Smooth muscle cell (in vitro differentiated cells): ENCODE results near the gene ZNF132. TPM values are rescaled to one million over a fixed set of nuclear protein-coding genes. Genes with fewer than 3 reads are reported as not detected.

Experiments used
- DNase-seq: peaks from one replicate; lab custom pipeline; 2025; ENCODE audit not compliant: unreplicated experiment; lab: John Stamatoyannopoulos, UW
- H2AFZ ChIP-seq: fragments of 200-600 bp; sonication (generic); 2 replicates; pipeline ENCODE4 v1.6.0; 2016; ENCODE audit warnings: antibody characterized with exemption, low read depth, mild to moderate bottlenecking
- H3F3A ChIP-seq: fragments of 200-600 bp; sonication (generic); 2 replicates; pipeline ENCODE4 v1.6.0; 2017; ENCODE audit warnings: antibody characterized with exemption, low read depth
- H3K27ac ChIP-seq: fragments of 200-600 bp; sonication (generic); 2 replicates; pipeline ENCODE4 v1.5.1; 2016; ENCODE audit warnings: low read depth, mild to moderate bottlenecking
- H3K27me3 ChIP-seq: fragments of 200-600 bp; sonication (generic); 2 replicates; pipeline ENCODE4 v1.6.1; 2016; ENCODE audit warnings: low read depth, mild to moderate bottlenecking
- H3K36me3 ChIP-seq: fragments of 200-600 bp; sonication (generic); 2 replicates; pipeline ENCODE4 v1.5.1; 2016; ENCODE audit warnings: low read depth
- H3K4me1 ChIP-seq: fragments of 200-600 bp; sonication (generic); 2 replicates; pipeline ENCODE4 v1.5.1; 2016; ENCODE audit warnings: low read depth
- H3K4me2 ChIP-seq: fragments of 200-600 bp; sonication (generic); 2 replicates; pipeline ENCODE4 v1.6.0; 2016; ENCODE audit warnings: mild to moderate bottlenecking
- H3K4me3 ChIP-seq: fragments of 200-600 bp; sonication (generic); 2 replicates; pipeline ENCODE4 v1.5.1; 2016; ENCODE audit warnings: mild to moderate bottlenecking
- H3K79me2 ChIP-seq: fragments of 200-600 bp; sonication (generic); 2 replicates; pipeline ENCODE4 v1.6.0; 2016; ENCODE audit warnings: low read depth, mild to moderate bottlenecking
- H3K9ac ChIP-seq: fragments of 200-600 bp; sonication (generic); 2 replicates; pipeline ENCODE4 v1.6.0; 2016; ENCODE audit warnings: low read depth
- H3K9me3 ChIP-seq: fragments of 200-600 bp; sonication (generic); replicated peaks from 2 replicates; pipeline ENCODE4 v1.5.1; 2016; ENCODE audit warnings: low read depth
- H4K20me1 ChIP-seq: fragments of 200-600 bp; sonication (generic); 2 replicates; pipeline ENCODE4 v1.6.0; 2016; ENCODE audit warnings: low read depth
- WGBS: methylation state at CpG from one replicate; pipeline ENCODE4 v1.1.7; 2016; ENCODE audit warnings: low lambda C conversion rate; 5-methylcytosine and 5-hydroxymethylcytosine counted together
- polyA plus RNA-seq: library from polyadenylated mRNA; unstranded; fragments of >200 nt; fragmentation: Nextera tagmentation; extraction: Ambion mirVana; gene quantifications from 2 replicates; pipeline ENCODE4 v1.2.1, GENCODE V29; 2016
- total RNA-seq: library from RNA; depleted of rRNA; stranded (reverse); fragments of >200 nt; gene quantifications from 2 replicates; pipeline ENCODE4 v1.2.3, GENCODE V29; 2014
- TF ChIP-seq, protein P1 (sequence below): fragments of 200-600 bp; sonication (generic); IDR thresholded peaks from 2 replicates; pipeline ENCODE4 v1.5.1; 2017; ENCODE audit warnings: borderline replicate concordance, mild to moderate bottlenecking, antibody characterized with exemption; ENCODE audit not compliant: insufficient read depth, poor library complexity, severe bottlenecking

The ZNF132 gene
- total and polyA plus RNA-seq, 2 experiments from 2014 or later, result 0.40 to 2.3 TPM

DNA sequence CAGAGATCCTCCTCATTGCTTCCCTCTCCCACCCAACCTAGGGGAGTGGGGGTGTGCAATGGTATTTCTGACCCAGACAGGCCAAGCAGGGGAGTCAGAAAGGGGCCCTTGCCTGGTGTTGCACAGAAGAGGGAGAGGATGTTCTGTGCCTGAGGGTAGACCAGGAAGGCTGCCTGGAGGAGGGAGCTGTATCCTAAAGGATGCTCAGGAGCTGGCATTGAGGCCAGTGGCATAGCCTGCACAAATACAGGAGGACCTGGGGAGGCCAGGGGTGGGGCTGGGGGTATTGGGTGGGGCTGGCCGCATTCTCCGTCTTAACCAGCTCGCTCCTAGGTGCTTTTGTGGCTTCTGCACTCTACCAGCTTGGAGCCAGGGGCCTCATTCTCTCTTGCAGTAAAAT, 40.0 kb downstream of the ZNF132 start:
- TF ChIP-seq, protein P1, sequence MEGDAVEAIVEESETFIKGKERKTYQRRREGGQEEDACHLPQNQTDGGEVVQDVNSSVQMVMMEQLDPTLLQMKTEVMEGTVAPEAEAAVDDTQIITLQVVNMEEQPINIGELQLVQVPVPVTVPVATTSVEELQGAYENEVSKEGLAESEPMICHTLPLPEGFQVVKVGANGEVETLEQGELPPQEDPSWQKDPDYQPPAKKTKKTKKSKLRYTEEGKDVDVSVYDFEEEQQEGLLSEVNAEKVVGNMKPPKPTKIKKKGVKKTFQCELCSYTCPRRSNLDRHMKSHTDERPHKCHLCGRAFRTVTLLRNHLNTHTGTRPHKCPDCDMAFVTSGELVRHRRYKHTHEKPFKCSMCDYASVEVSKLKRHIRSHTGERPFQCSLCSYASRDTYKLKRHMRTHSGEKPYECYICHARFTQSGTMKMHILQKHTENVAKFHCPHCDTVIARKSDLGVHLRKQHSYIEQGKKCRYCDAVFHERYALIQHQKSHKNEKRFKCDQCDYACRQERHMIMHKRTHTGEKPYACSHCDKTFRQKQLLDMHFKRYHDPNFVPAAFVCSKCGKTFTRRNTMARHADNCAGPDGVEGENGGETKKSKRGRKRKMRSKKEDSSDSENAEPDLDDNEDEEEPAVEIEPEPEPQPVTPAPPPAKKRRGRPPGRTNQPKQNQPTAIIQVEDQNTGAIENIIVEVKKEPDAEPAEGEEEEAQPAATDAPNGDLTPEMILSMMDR, result no peak
- H4K20me1 ChIP-seq, result peaks cover 1% of the 10 kb centered on the region
- peaks cover 13% of the 10 kb centered on the region for H3K4me1 ChIP-seq
- H3K4me2 ChIP-seq, result peak overlapping the region; percentile 92
- H3F3A ChIP-seq, result no peaks in the 10 kb centered on the region
- H3K9ac ChIP-seq, result no peak overlapping the region
- H2AFZ ChIP-seq, result no peak overlapping the region
- H3K27ac ChIP-seq, result no peak overlapping the region
- H3K27me3 ChIP-seq, result no peaks in the 10 kb centered on the region
- 100% methylated on average over 3 of the region's 3 CpGs for WGBS
- H3K36me3 ChIP-seq, result no peaks in the 10 kb centered on the region
- H3K9me3 ChIP-seq, result no peaks in the 10 kb centered on the region
- H3K79me2 ChIP-seq, result peaks cover 6% of the 10 kb centered on the region
- no peak for DNase-seq
- no peak overlapping the region for H3K4me3 ChIP-seq

DNA sequence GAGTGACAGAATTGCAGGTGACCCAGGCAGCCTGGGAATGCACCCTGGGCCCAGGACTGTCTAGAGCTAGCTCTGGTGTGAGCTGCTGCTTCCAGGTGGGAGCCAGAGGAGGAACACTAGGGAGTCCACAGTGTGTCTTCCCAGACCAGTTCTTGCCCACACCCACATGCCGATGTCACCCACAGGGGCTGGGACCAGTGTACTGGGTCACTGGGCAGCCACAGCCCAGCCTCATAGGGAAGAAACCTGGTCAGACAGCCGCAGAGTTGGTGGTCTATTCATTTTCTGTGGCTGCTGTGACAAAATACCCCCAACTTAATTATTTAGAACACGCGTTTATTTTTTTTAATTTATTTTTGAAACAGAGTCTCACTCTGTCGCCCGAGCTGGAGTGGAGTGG, 41.4 kb downstream of the ZNF132 start:
- Histone ChIP-seq H3K36me3 (no peaks in the 10 kb centered on the region), H3K4me2 (no peak overlapping the region), H3K4me3 (no peak overlapping the region), H4K20me1 (peaks cover 15% of the 10 kb centered on the region), H3K79me2 (peaks cover 6% of the 10 kb centered on the region), H3K27ac (no peak overlapping the region), H3K4me1 (peaks cover 13% of the 10 kb centered on the region), H3K9ac (no peak overlapping the region), H3K9me3 (no peaks in the 10 kb centered on the region), H3F3A (no peaks in the 10 kb centered on the region), H2AFZ (no peak overlapping the region), H3K27me3 (no peaks in the 10 kb centered on the region)
- TF ChIP-seq, protein P1, result no peak
- DNase-seq, result no peak
- WGBS, result 94% methylated on average over 6 of the region's 6 CpGs

DNA sequence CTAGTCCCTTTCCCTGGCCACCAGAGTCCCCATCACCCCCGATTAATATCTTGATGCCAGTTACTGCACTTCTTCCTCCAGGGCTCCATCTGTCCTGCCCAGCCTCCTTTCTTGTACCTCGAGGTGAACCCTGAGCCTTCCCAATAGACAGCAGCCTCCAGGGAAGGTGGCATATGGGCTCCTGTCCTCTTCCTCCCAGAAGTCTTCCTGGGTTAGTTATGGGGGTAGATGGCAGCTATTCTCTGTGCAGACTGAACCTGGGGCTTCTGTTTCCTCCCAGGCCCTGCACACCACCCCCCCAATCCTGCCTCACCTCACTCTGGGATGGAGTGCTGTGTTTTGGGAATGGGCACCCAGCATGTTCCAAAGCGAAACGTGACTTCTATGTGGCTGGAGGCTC, 41.9 kb downstream of the ZNF132 start:
- no peaks in the 10 kb centered on the region for H3K27me3 ChIP-seq
- no peak overlapping the region for H3K9ac ChIP-seq
- H3K79me2 ChIP-seq, result peaks cover 6% of the 10 kb centered on the region
- no peaks in the 10 kb centered on the region for H3F3A ChIP-seq
- no peak overlapping the region for H3K27ac ChIP-seq
- TF ChIP-seq, protein P1, result no peak
- no peak overlapping the region for H3K4me2 ChIP-seq
- H3K9me3 ChIP-seq, result no peaks in the 10 kb centered on the region
- H3K36me3 ChIP-seq, result no peaks in the 10 kb centered on the region
- H3K4me3 ChIP-seq, result no peak overlapping the region
- no peak overlapping the region for H2AFZ ChIP-seq
- no peak for DNase-seq
- H3K4me1 ChIP-seq, result peaks cover 13% of the 10 kb centered on the region
- peaks cover 19% of the 10 kb centered on the region for H4K20me1 ChIP-seq
- WGBS, result 97% methylated on average over 4 of the region's 4 CpGs

DNA sequence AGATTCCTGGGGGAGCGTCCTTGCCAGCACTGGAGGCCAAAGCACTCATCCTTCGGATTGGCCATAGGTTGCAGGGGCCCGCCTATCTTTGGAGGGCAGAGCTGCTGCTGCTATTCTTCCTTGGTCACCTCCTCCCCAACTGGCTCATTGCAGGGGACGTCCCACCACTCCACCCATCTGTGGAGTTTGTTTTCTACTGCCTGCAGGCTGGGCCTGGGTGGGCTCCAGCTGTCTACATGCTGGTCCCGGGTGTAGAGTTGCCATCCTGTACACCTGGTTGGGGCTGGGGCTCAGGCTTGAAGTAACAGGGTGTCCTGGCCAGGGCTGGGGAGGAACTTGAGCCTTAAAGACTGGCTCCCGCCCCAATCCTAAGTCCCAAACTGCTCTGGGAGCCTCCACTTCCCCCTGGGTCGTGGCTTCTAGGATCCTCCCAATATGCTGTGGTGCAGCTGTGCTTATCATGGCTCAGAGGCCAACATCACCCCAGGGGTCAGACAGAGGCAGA, 42.4 kb downstream of the ZNF132 start:
- WGBS, result 79% methylated on average over 7 of the region's 7 CpGs
- no peaks in the 10 kb centered on the region for H3K36me3 ChIP-seq
- H4K20me1 ChIP-seq, result peaks cover 25% of the 10 kb centered on the region
- H3K4me1 ChIP-seq, result peaks cover 13% of the 10 kb centered on the region
- no peak overlapping the region for H3K4me2 ChIP-seq
- H3K27ac ChIP-seq, result no peak overlapping the region
- DNase-seq, result no peak
- no peaks in the 10 kb centered on the region for H3K27me3 ChIP-seq
- H3K4me3 ChIP-seq, result no peak overlapping the region
- no peaks in the 10 kb centered on the region for H3K9me3 ChIP-seq
- peaks cover 4% of the 10 kb centered on the region for H3F3A ChIP-seq
- H3K79me2 ChIP-seq, result peaks cover 6% of the 10 kb centered on the region
- no peak overlapping the region for H3K9ac ChIP-seq
- TF ChIP-seq, protein P1, result no peak
- no peak overlapping the region for H2AFZ ChIP-seq
